GM18951 (cell line): ENCODE results near the gene PHACTR1.

Experiments
- POLR2A ChIP-seq: IDR thresholded peaks from 4 replicates; pipeline ENCODE4 v1.6.1; 2011; ENCODE audit warnings: mild to moderate bottlenecking; ENCODE audit not compliant: insufficient read length, insufficient read depth; ENCODE audit errors: extremely low read depth
- in situ Hi-C: fragments of 300-500 bp; cut with MboI; formaldehyde crosslinking; loops from one replicate; pipeline ENCODE4 v1.12.0; 2022; ENCODE audit warnings: low sequenced_read_pairs, mixed read lengths, inconsistent platforms; ENCODE audit not compliant: unreplicated experiment

PHACTR1 gene

DNA sequence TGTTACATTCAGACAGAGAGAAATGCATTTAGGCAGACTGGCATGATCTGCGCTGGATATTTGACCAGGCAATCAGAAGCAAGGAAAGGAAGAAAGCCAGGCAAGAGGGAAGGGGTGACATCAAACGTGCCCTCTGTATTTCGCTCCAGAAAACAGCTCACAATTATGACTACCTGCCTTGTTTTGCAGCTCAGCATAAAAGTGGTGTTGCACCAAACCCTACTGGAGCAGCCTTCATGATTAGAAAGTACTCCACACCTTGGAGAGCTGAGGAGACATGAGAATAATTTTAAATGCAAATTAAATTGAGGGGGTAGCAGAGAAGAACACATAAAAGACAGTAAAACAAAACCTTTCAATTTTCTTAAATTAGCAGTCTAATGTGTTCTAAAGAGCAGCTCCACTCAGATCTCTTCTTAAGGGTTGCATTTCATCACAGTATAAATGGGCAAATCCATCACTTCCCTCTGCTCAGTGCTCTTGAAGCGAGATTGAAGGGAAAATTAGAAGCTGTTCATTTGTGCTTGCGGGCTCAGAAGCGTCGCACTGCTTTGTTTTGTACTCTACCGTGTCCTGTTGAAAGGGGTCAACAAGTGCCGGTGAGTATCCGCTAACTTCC is at the start of gene PHACTR1:
TSS of gene PHACTR1 (plus strand) at position 470 of the 619 bp plus-strand sequence.
- in situ Hi-C loops: no loop called here
- no peak for TF ChIP-seq POLR2A

- no peak for TF ChIP-seq POLR2A
These were observed 49.7 kb upstream of the PHACTR1 start for GRCh38 chr6:12666886-12667285.

GRCh38 chr6:12675931-12676330 is 40.6 kb upstream of the PHACTR1 start:
- TF ChIP-seq POLR2A: no peak
- in situ Hi-C loops: no loop called here

More at GRCh38 chr6:12666886-12667285, 49.7 kb upstream of the PHACTR1 start:
- in situ Hi-C loops: no loop called here

DNA sequence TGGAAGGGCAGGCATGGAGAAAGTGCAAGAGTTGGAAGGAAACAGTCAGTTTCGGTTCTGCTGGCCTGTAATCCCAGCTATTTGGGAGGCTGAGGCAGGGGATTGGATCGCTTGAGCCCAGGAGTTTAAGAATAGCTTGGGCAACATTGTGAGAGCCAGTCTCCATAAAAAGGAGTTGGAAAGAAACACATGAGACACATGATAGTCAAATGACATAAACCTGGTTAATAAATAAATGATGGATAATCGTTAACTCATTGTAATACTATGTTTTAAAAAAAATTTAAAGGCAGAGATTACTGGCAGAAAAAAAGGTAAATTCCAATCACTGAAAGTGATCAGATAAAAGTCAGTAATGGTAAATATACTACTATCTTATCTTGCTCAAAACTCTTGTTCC is 37.2 kb upstream of the PHACTR1 start:
- in situ Hi-C loops: no loop called here
- no peak for TF ChIP-seq POLR2A

DNA sequence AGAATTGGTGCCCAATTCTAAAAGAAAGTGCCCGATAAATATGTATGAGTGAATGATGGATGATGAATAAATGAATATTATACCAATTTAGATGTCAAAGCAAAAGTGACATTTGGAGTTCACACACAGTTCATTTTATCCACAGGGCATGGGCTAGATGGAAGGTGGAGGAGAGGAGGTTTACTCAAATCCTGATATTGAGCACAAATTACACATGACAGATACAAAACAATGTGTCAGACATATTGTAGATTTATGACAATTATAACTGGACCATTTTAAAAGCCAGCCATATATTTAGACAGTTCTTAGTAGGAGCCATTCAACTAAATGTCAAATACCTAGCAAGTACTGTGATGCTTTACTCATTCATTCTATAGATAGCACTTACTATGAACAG is 23.4 kb upstream of the PHACTR1 start:
- in situ Hi-C loops: no loop called here
- no peak for TF ChIP-seq POLR2A

DNA sequence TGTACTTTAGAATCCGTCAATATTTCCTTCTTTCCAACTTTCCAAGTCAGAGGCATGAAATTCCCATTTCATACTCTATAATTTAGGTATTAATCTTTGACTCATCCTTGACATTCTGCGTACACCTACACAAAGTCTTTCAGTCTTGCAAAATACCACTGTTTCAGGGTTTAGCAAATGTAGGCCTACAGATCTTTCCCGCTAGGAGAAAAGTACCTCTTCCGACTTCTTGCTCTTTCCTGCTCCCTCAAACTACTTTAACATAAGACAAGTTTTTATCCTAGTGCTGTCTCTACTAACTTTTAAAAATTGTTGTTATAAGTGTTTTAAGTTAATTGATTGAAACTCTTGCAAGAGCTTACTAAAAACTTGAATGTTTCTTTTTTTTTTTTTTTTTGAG is 18.3 kb upstream of the PHACTR1 start:
- in situ Hi-C loops: no loop called here
- TF ChIP-seq POLR2A: no peak

DNA sequence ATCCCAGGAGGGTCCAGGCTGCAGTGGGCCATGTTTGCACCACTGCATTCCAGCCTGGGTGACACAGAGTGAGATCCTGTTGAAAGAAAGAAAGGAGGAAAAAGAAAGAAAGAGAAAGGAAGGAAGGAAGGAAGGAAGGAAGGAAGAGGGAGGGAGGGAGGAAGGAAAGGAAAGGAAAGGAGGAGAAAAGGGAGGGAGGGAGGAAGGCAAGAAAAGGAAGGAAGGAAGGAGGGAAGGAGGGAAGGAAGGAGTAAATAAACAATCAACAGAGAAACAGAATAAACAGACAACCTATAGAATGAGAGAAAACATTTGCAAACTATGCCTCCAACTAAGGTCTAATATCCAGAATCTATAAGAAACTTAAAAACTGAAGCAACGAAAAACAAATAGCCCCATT is 11.6 kb upstream of the PHACTR1 start:
- in situ Hi-C loops: no loop called here
- TF ChIP-seq POLR2A: no peak

GRCh38 chr6:12709116-12709515 is 7.5 kb upstream of the PHACTR1 start:
- TF ChIP-seq POLR2A: no peak
- in situ Hi-C loops: no loop called here

DNA sequence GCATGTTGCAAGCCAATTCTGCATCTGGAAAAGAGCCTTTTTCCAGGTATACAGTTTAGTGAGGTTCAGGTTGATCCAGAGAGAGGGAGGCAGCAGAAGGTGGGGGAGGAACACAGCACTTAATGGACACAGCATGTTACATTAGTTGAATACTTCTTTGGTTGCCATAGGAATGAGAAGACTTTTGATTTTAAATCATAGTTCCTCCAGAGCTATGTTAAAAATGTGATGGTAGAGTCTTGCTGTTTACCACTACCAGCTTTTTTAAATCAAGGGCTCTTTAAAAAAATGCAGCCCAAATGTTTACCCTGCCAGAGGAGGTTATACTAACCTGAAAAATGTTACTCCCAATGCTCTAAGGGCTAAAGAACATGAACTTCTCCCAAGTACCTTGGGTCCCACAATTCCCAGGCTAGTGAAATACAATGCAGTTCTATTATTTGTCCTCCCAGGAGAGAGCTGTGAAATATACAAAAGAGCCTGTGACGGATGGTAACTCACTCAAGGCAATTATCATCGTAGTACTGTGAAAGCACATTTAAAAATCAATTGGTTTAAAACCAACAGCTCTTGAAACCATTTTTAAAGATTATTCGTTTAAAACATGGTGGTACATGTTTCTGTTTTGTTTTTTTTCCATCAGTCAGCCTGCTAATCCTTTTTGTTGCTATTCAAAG is 6.9 kb upstream of the PHACTR1 start:
- in situ Hi-C loops: no loop called here
- TF ChIP-seq POLR2A: no peak

- TF ChIP-seq POLR2A: no peak
- in situ Hi-C loops: no loop called here
These were observed 5.6 kb upstream of the PHACTR1 start for GRCh38 chr6:12710921-12711320.

- no peak for TF ChIP-seq POLR2A
- in situ Hi-C loops: no loop called here
These were observed 2.5 kb upstream of the PHACTR1 start for GRCh38 chr6:12714022-12714421.

DNA sequence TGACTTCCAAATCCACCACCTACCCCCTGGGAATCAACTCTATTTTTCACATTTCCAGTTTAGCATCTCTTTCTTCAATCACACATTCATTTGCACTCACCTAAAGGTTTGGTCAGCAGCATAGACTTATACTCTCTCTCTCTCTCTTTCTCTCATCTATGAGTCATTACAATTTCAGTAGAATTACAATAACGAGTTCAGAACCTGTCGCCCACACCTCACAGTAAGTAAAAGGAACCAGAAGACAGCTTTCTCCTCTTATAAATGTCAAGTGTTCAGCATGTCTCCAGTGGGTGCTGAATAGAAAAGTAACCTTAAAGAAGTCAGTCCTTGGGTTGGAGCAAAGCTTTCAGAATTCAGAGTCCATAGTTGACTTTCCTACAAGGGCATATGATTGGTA is 1.1 kb upstream of the PHACTR1 start:
- no peak for TF ChIP-seq POLR2A
- in situ Hi-C loops: no loop called here

- TF ChIP-seq POLR2A: no peak
- in situ Hi-C loops: no loop called here
These were observed 789 bp downstream of the PHACTR1 start for GRCh38 chr6:12717356-12717755.

DNA sequence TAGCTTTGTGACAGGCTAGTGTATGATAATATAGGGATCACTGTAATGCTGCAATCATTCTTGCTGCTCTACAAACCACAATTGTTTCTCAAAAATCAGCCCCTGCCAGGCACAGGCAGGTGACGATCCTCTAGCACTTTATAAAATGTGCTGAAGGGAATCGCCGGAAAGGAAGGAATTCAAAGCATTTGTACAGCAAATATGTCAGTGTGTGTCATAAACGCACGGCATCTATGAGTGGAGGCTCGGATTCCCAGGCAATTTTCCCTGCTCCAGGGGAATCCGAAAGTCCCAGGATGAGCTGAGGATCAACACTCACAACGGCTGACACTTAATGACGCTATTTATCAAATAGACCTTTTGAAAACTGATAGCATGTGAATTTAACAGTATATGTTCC is 1.4 kb downstream of the PHACTR1 start:
- in situ Hi-C loops: no loop called here
- no peak for TF ChIP-seq POLR2A
